ENCODE results near the gene WDR88. TPM values are rescaled to one million over a fixed set of nuclear protein-coding genes. Genes with fewer than 3 reads are reported as not detected.
A peak's percentile ranks its signal among the peaks of the same experiment; 100 is the strongest.

WDR88 gene
- total and polyA plus RNA-seq, 2 donors (not counting 3 experiments of a cell fraction or from before 2014, with no cell fraction given): not detected

- DNase-seq (ENCODE audit: low read depth, low spot score): peak; percentile 60
- TF ChIP-seq, protein P1, sequence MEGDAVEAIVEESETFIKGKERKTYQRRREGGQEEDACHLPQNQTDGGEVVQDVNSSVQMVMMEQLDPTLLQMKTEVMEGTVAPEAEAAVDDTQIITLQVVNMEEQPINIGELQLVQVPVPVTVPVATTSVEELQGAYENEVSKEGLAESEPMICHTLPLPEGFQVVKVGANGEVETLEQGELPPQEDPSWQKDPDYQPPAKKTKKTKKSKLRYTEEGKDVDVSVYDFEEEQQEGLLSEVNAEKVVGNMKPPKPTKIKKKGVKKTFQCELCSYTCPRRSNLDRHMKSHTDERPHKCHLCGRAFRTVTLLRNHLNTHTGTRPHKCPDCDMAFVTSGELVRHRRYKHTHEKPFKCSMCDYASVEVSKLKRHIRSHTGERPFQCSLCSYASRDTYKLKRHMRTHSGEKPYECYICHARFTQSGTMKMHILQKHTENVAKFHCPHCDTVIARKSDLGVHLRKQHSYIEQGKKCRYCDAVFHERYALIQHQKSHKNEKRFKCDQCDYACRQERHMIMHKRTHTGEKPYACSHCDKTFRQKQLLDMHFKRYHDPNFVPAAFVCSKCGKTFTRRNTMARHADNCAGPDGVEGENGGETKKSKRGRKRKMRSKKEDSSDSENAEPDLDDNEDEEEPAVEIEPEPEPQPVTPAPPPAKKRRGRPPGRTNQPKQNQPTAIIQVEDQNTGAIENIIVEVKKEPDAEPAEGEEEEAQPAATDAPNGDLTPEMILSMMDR (IDR thresholded peaks at IDR 0.05; ENCODE audit: extremely low read depth in 1 of 2, insufficient read depth in 1 of 2, low read depth in 1 of 2, low read length in 2 of 2): peak; percentile 89 to 95
- TF ChIP-seq EZH2 (IDR thresholded peaks at IDR 0.05; ENCODE audit: borderline replicate concordance, low read depth, low read length, severe bottlenecking): no peak
- TF ChIP-seq FOS (IDR thresholded peaks at IDR 0.05; ENCODE audit: borderline replicate concordance, insufficient read depth, low read length): no peak
- Histone ChIP-seq H2AFZ (ENCODE audit: low read depth, low read length) (no peak overlapping the region), H3K36me3 (ENCODE audit: control insufficient read depth in 2 of 2, extremely low read depth in 1 of 2, insufficient read depth in 2 of 2, low read length in 2 of 2) (no peaks in the 10 kb centered on the region), H3K27me3 (ENCODE audit: control insufficient read depth in 2 of 2, insufficient read depth in 2 of 2, low read length in 2 of 2) (no peaks in the 10 kb centered on the region), H3K9me1 (replicated peaks; ENCODE audit: control insufficient read depth, extremely low read depth, insufficient read depth, low read length) (no peaks in the 10 kb centered on the region), H4K20me1 (replicated peaks; ENCODE audit: control insufficient read depth, extremely low read depth, insufficient read depth, low read length) (no peaks in the 10 kb centered on the region), H3K4me3 (replicated peaks in 1 of 3; ENCODE audit: insufficient read depth in 1 of 3, low read depth in 1 of 3, low read length in 3 of 3) (no peak overlapping the region), H3K4me2 (ENCODE audit: insufficient read depth, low read length) (no peak overlapping the region), H3K79me2 (ENCODE audit: control insufficient read depth, insufficient read depth, low read length) (no peaks in the 10 kb centered on the region), H3K27ac (ENCODE audit: insufficient read depth, low read depth, low read length) (no peak overlapping the region), H3K4me1 (ENCODE audit: control insufficient read depth, extremely low read depth, insufficient read depth, low read length) (no peaks in the 10 kb centered on the region), H3K9ac (replicated peaks; ENCODE audit: extremely low read depth, insufficient read depth, low read length) (no peak overlapping the region), H3K9me3 (replicated peaks; ENCODE audit: control insufficient read depth, insufficient read depth, low read length) (no peaks in the 10 kb centered on the region)
- intact Hi-C loops (cut with micrococcal nuclease) (loop anchor here (1.0 to 2.0 kb wide), 3 partner anchors 33 to 263 kb away; no protein-coding TSS in a partner anchor), dilution Hi-C loops (cut with MboI; ENCODE audit: extremely low pct_ligation_motif_present, low sequenced_read_pairs) (no loop called here)
- BruUV-seq (replicated peaks): no TSS peak
- CTCF ChIA-PET: interaction anchor here (0.7 to 3.4 kb wide), 15 partner anchors 12 to 628 kb away, joined by 3 to 68 read pairs (median 4); no protein-coding TSS in a partner anchor
- peak; percentile 81 for FAIRE-seq
- POLR2A ChIA-PET: no interaction called here
Measured at GRCh38 chr19:33143897-33144405, 12.0 kb downstream of the WDR88 start.

DNA sequence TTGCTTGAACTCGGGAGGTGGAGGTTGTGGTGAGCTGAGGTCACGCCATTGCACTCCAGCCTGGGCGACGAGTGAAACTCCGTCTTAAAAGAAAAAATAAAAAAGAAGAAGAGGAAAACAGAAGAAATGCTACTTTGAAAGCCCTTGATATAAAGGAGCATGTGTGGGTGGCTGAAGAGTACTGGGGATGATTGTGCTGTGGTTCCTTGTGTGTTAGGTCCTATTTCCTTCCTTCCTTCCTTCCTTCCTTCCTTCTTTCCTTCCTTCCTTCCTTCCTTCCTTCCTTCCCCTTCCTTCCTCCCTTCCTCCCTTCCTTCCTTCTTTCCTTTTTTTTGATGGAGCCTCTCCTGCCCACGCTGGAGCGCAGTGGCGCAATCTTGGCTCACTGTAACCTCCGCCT is 14.3 kb downstream of the WDR88 start:
- dilution Hi-C loops (cut with MboI; ENCODE audit: extremely low pct_ligation_motif_present, low sequenced_read_pairs): no loop called here
- TF ChIP-seq GATA2 (IDR thresholded peaks at IDR 0.05; ENCODE audit: insufficient read depth, insufficient read length, low read depth, low read length): no peak
- no peak for TF ChIP-seq MYC (IDR thresholded peaks at IDR 0.05; ENCODE audit: low read depth, low read length)
- TF ChIP-seq, protein P2, sequence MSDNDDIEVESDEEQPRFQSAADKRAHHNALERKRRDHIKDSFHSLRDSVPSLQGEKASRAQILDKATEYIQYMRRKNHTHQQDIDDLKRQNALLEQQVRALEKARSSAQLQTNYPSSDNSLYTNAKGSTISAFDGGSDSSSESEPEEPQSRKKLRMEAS (IDR thresholded peaks at IDR 0.05; ENCODE audit: insufficient read depth, insufficient read length): no peak
- TF ChIP-seq POLR2AphosphoS5 (IDR thresholded peaks at IDR 0.05; ENCODE audit: insufficient read depth, low read depth, low read length): no peak
- no peak for TF ChIP-seq JUN (IDR thresholded peaks at IDR 0.05; ENCODE audit: borderline replicate concordance, insufficient read depth, insufficient read length, low read depth)
- no peak for TF ChIP-seq FOS (IDR thresholded peaks at IDR 0.05; ENCODE audit: borderline replicate concordance, insufficient read depth, low read length)
- TF ChIP-seq EZH2 (IDR thresholded peaks at IDR 0.05; ENCODE audit: borderline replicate concordance, low read depth, low read length, severe bottlenecking): no peak
- TF ChIP-seq, protein P1 (IDR thresholded peaks at IDR 0.05; ENCODE audit: extremely low read depth in 1 of 2, insufficient read depth in 1 of 2, low read depth in 1 of 2, low read length in 2 of 2): no peak
- TF ChIP-seq POLR2A (IDR thresholded peaks at IDR 0.05; ENCODE audit: low read depth, low read length): no peak
- Histone ChIP-seq H3K27me3 (ENCODE audit: control insufficient read depth in 2 of 2, insufficient read depth in 2 of 2, low read length in 2 of 2) (no peaks in the 10 kb centered on the region), H3K36me3 (ENCODE audit: control insufficient read depth in 2 of 2, extremely low read depth in 1 of 2, insufficient read depth in 2 of 2, low read length in 2 of 2) (no peaks in the 10 kb centered on the region), H3K4me3 (replicated peaks in 1 of 3; ENCODE audit: insufficient read depth in 1 of 3, low read depth in 1 of 3, low read length in 3 of 3) (no peak overlapping the region), H4K20me1 (replicated peaks; ENCODE audit: control insufficient read depth, extremely low read depth, insufficient read depth, low read length) (no peaks in the 10 kb centered on the region), H3K27ac (ENCODE audit: insufficient read depth, low read depth, low read length) (no peak overlapping the region), H3K79me2 (ENCODE audit: control insufficient read depth, insufficient read depth, low read length) (no peaks in the 10 kb centered on the region), H3K4me2 (ENCODE audit: insufficient read depth, low read length) (no peak overlapping the region), H3K4me1 (ENCODE audit: control insufficient read depth, extremely low read depth, insufficient read depth, low read length) (no peaks in the 10 kb centered on the region), H3K9me3 (replicated peaks; ENCODE audit: control insufficient read depth, insufficient read depth, low read length) (no peaks in the 10 kb centered on the region), H3K9me1 (replicated peaks; ENCODE audit: control insufficient read depth, extremely low read depth, insufficient read depth, low read length) (no peaks in the 10 kb centered on the region), H3K9ac (replicated peaks; ENCODE audit: extremely low read depth, insufficient read depth, low read length) (no peak overlapping the region), H2AFZ (ENCODE audit: low read depth, low read length) (no peak overlapping the region)
- ChIA-PET POLR2A (no interaction called here), CTCF (interaction anchor here (3.4 kb wide), 1 partner anchor 38 kb away, joined by 68 read pairs; no protein-coding TSS in a partner anchor)
- BruUV-seq (replicated peaks): no TSS peak
- no peak for FAIRE-seq
- intact Hi-C loops (cut with micrococcal nuclease): no loop called here
- DNase-seq (ENCODE audit: low read depth, low spot score): no peak
